GM19468 (cell line): ENCODE data around the gene LNPEP.
A peak's percentile ranks its signal among the peaks of the same experiment; 100 is the strongest.

ENCODE experiments used
- ATAC-seq: cut with Tn5 transposase; IDR thresholded peaks from one replicate; pipeline ENCODE4 v1.9.1; 2021; ENCODE audit warnings: mild to moderate bottlenecking, moderate library complexity, moderate number of reproducible peaks; ENCODE audit not compliant: unreplicated experiment; ENCODE audit errors: extremely low read depth

The LNPEP gene

GRCh38 chr5:96935559-96936430 is at the start of gene LNPEP:
TSS of gene LNPEP (plus strand) at chr5:96936080. CDS start at chr5:96936156, 76 bp downstream.
- ATAC-seq, result peak; percentile 42

DNA sequence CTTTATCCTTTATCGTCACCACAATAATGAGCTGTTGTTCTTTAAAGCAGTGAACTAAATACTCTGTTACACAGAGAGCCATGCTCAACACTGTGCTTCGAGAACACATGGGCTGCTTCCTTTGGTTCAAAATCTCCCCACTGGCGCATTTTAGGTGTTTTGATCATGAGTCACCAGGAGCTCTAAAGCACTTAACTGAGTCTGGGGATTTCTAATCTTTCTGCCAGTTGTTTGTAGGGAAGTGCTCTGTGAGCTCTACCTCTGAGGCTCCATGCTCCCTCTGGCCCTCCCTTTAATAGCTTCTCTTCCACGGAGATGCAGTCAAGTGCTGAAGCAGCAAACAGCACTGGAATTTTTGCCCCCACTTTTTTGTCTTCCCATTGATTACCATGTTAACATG is 42.5 kb upstream of the LNPEP start:
- ATAC-seq, result no peak

DNA sequence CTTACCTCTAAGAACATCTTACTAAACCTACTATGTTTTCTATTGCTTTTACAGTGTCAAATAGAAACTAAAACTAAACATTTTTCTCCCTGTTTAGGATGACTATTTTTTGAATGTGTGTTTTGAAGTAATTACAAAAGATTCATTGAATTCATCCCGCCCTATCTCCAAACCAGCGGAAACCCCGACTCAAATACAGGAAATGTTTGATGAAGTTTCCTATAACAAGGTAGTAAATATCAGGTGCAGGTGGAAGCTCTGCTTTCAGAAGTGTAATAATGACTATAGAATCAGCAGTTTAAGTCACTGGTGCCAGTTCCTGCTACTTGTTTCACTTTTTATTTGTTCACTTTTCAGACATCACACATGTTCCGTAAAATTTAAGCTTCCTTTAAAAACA is 39.6 kb upstream of the LNPEP start:
- peak; percentile 25 for ATAC-seq

- ATAC-seq, result peak; percentile 78
These were observed 39.1 kb upstream of the LNPEP start for GRCh38 chr5:96896806-96897205.

GRCh38 chr5:96901384-96901783 is 34.5 kb upstream of the LNPEP start:
- ATAC-seq, result no peak

DNA sequence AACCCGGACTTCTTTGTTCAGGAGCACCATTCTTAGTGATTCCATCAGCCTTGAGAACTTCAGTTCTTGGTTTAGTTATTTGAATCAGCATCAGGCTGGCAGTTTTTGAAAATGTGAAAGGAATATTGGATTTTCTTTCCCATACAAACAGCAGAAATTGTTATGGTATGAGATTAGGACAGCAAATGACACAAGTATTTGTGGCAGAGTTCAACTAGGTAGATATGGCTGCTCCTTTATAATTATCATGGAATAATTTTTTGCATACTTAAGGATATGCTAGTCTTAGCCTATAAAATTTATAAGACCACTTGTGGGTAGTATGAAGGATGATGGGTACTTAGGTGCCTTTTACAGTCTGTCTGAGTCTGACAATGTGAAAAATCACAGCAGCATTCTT is 34.0 kb upstream of the LNPEP start:
- no peak for ATAC-seq

GRCh38 chr5:96902876-96903275 is 33.0 kb upstream of the LNPEP start:
- no peak for ATAC-seq

DNA sequence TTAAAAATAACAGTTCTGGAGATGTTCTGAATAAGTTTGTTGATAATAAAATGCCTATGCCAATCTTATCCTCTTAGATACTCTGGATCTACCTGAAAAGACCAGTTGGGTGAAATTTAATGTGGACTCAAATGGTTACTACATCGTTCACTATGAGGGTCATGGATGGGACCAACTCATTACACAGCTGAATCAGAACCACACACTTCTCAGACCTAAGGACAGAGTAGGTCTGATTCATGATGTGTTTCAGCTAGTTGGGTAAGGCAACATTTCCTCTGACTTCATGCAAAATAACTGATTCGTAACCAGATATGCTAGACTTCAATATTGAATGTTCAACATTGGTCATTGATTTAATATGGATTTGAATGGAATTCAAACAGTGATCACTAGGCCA is 32.6 kb upstream of the LNPEP start:
- ATAC-seq, result no peak

DNA sequence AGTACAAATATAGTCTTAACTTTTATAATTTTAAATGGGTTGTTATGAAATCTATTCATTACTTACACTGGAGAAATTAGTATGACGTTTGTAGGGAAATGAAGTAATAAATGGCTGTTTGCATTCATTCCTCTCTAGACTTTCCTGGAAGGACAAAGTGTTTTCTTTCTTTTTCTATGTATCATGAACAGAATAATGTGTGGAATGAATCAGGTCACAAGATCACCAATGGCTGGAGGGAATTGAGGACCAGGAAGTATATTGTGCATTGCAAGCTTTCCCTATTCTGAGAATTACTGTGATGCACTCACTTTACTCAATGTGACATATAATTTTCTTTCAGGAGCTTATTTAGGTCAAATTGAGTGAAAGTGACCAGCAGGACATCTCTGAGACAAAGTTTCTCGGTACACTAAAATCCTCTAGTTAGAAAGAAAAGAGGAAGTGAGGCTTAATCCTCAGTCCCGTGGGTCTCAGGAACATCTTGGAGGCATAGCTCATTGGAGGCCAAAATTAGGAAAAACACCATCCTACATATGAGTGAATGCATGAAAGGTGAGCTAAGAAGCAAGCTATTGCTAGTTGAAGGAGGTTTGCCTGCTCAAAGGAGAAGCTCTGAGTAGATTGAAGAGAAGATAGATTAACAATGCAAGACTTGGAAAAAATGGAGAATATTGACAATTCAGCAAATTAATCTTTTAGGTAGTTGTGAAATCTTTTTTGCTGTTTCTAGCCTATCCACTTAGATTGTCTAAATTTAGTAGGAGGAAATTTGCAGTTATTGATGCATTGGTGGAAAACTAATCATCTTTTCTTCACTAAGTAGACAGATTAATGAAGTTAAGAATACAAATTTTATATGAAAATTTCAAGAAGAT is 31.6 kb upstream of the LNPEP start:
- no peak for ATAC-seq

DNA sequence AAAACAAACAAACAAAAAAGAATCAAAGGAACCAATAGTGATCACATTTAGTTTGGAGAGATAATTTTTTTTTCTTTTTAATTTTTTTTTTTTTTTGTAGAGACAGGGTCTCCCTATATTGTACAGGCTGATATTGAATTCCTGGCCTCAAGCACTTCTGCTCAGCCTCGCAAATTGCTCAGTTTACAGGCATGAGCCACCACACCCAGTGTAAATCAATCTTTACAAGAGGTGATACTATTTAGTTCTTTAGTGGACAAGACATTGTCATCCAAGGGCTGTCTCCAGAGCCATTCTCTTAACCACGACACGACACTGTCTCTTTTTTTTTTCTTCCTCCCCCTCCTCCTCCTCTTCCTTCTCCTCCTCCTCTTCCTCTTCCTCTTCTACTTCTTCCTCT is 30.0 kb upstream of the LNPEP start:
- no peak for ATAC-seq

DNA sequence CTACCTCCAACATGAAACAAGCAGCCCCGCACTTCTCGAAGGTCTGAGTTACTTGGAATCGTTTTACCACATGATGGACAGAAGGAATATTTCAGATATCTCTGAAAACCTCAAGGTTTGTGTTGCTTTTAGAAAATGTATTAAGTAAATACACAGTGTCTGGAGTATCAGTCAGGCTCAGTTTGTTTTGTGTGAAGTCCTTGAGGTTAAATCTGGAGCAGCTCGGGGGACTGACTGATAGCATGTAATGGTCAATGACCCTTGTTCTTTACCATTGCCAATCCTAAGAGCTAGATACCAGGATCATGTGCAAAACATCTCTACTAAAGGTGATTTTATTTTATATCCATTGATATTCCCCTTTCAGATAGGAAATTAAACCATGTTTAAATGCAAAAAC is 26.9 kb upstream of the LNPEP start:
- ATAC-seq, result no peak

- no peak for ATAC-seq
These were observed 26.4 kb upstream of the LNPEP start for GRCh38 chr5:96909435-96909834.

GRCh38 chr5:96911139-96911538 is 24.7 kb upstream of the LNPEP start:
- no peak for ATAC-seq

- ATAC-seq, result no peak
These were observed 22.6 kb upstream of the LNPEP start for GRCh38 chr5:96913233-96913632.

DNA sequence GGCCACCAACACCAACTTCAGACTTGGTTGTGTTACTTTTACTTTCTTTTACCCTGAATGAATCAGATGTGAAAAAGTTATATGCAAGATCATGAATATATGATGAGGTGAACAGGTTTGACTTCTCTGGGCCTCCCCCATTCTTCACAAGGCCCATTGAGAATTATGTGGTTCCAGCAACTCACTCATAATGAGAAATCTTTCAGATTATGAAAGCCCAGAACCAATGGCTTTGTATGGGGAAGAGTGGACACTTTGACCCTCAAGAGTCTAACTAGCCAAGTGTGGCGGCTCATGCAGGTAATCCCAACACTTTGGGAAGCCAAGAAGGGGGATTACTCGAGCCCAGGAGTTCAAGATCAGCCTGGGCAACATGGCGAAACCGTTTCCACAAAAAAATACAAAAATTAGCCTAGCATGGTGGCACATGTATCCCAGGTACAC is 16.1 kb upstream of the LNPEP start:
- peak; percentile 36 for ATAC-seq

DNA sequence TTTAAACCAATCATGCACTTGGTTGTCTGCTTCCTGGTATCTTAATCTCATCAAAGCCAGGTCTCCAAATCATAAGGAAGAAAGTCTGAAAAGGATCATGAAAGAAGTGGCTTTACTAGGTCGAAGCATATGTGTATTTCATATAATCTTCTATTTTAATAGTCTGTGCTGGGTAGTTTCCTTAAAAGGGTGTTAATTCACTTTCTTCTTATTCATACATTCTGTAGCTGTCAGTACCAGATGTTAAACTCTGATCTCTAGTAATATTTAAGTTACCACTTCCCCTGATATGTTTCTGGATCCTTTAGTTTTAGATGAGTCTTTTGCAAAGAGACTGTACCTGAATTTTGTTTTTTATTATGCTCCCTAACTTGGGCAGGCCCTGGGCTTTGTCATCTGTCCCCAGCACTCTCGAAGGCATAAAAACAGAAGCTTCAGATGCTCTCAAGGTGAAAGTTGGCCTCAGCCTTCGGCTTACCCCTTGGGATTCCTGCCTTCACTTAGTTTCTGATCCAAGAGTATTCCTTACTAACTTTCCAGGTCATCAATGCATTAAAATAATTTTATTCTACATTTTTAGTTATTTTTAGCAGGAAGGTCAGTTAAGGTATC is 15.0 kb upstream of the LNPEP start:
- no peak for ATAC-seq

DNA sequence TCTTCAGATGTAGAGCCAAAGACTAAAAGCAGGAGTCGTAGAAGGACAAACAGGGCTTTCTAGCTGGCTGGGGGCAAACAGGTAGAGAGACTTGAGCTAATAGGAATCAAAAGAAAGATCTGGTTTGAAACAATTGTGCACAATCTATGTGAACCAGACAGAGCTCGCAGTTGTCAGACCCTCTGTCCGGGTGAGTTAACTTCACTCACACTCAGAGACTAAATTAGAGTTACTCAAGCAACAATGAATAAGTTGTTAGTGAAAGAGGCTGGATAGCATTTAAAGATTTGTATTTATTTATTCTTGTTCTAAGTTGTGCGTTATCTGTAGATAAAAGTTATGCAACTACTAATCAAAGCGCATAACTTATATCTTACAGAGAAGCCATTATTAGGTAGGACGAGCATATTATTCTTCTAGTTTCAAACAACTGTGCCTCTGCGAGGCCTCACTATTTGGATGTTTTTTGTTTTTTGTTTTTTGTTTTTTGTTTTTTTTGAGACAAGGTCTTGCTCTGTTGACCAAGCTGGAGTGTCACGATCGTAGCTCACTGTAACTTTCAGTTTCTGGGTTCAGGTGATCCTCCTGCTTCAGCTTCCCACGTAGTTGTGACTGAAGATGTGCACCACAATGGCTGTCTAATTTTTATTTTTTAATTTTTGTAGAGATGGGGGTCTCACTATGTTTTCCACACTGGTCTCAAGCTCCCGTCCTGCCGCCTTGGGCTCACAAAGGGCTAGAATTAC is 13.2 kb upstream of the LNPEP start:
- no peak for ATAC-seq

DNA sequence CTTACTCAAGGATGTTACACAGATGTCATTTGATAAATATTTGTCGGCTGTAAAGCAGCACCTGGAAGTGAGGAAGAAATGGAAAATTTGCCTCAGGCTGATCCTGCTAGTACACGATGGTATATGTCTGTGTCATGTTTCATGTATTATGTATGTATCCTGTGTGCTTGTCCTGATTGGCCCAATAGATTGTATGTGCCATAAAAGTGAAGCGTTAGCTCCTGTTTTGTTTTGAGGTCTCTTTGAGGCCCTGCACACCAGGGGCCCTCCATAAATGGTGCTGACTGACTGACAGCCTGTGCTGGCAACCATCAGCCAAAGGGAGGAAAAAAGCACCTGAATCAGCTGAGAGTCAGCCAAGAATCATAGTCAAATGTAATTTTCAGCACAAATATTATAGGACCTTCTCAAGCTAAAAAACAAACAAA is 11.8 kb upstream of the LNPEP start:
- ATAC-seq, result no peak

DNA sequence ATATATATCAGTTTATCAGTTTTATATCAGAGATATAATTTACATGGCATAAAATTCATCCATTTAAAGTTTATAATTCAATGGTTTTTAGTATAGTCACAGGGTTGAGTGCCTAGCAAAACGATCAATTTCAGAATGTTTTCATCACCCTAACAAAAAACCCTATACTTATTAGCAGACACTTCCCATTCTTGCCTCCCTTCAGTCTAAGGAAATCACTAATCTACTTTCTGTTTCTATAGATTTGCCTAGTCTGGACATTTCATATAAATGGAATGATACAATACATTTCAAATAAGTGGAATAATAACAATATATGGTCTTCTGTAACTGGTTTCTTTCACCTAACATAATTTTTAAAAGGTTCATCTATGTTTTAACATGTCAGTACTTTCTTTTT is 9.6 kb upstream of the LNPEP start:
- ATAC-seq, result no peak

GRCh38 chr5:96927008-96927407 is 8.9 kb upstream of the LNPEP start:
- no peak for ATAC-seq
